GM18870 (cell line): ENCODE data around the gene DNAJB14.
A peak's percentile ranks its signal among the peaks of the same experiment; 100 is the strongest.

Source experiments
- ATAC-seq: cut with Tn5 transposase; IDR thresholded peaks from one replicate; pipeline ENCODE4 v1.9.1; 2021; ENCODE audit warnings: moderate library complexity; ENCODE audit not compliant: unreplicated experiment

DNAJB14 gene

DNA sequence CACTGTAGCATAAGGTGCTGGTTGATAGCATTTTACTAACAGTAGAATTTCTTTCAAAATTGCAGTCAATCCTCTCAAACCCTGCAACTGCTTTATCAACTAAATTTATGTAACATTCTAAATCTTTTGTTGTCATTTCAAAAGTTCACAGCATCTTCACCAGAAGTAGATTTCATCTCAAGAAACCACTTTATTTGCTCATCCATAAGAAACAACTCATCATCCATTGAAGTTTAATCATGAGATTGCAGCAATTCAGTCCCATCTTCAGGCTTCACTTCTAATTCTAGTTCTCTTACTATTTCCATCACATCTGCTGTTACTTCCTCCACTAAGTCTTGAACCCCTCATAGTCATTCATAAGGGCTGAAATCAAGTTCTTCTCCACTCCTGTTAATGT, 73.8 kb downstream of the DNAJB14 start:
- ATAC-seq, result no peak

DNA sequence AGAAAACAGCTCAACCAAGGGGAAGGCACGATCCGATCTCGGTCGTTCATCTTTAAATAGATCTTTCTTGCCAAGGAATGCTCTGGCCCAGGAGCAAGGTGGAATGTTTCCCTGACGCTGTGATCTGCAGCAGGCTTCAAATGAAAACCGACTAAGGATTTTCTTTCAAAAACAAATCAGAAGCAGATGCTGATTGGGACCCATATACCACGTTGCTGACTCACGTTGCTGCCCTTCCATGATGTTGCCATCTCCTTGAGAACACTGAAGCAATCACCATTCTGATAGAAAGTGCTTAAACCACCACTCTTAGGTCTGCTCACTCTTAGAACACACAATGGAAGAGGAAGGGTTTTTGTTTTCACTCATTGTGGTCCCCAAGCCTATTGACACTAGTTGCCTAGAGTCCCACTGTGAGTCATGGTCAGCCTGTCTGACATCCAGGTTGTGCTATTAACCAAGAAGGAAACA, 78.3 kb downstream of the DNAJB14 start:
- ATAC-seq, result peak; percentile 65

DNA sequence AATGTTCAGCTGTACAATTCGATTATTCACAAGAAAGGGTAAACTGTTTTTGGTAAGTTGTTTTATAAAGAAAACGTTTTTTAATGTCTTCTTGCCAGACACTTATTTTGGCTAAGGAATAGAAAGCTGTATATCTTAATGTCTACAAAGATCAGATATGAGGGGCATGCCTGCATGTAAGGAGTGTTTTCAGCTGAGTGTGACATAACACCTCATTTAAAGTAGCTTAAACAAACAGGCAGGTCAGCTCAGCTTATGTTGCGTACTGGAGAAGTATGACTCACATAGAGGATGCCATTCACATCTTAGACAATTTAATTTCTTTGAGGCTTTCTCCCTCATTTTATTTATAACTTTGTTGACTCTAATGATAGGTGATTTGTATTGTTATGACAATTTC, 82.6 kb downstream of the DNAJB14 start:
- no peak for ATAC-seq

DNA sequence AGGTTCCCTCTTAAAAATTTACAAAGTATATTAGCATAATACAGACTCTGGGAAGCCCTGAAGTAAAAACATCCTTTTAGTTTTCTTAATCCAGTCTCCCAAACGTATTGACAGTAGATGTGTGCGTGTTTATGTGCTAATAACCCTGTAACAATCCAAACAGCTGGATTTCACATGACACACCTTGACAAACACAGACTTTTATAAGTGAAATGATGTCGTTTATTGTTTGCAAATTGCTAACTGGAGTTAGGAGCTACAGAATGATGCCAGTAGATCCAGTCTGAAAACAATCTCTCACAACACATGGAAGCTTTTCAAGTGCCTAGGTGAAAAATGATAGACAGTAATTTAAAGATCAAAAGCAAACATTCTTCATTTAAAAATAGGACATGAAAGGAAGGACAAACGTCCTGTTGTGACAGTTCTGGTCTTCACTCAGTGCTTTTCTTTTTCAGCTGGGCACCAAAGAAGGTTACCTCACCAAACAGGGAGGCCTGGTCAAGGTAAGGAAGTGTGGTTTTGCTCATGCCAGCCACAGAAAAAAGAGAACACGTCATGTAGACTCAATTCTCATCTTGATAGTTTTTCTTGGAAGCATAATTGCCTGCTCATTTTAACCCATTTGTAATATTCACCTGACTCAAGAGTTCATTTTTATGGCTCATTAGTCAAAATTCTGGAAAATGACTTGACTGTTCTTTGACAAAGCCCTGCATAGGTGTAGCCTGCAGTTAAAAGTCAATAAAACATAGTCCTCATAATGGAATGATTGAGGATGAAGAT, 85.1 kb downstream of the DNAJB14 start:
- peak; percentile 71 for ATAC-seq

DNA sequence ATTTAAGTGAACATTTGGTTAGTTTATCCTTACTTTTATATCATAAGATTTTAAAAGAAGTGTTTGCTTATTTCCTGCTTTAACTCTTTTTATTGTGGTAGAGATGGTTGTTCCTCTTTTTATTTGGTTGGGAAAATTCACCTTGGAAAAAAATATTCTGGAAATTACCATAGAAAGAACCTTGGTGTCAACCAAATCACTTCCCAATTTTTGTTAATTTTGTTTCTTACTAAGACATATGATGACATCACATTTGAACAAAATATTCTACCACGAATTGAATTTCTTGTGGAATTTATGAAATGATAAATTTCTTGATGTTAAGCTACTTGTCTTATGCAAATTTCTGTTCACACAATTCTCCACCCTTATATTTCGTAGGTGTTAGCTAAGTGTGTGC, 85.9 kb downstream of the DNAJB14 start:
- ATAC-seq, result no peak

DNA sequence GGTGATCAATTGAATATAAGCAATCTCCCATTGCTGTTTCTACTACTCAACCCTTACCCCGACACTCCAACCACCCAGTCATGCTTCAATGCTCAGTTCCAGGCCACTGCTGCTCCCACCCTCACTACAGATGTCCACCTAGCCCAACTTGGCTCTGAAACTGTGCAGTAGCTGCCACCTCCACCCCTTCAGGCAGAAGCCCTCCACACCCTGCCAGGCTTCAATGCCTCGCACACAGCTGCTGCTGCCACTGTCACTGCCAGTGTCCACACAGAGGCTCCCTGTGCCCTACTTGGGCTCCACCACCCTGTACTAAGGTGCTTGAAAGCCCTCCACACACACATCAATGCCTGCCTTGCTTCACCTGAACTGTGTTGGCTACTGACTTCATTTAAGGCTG, 86.8 kb downstream of the DNAJB14 start:
- peak; percentile 26 for ATAC-seq

DNA sequence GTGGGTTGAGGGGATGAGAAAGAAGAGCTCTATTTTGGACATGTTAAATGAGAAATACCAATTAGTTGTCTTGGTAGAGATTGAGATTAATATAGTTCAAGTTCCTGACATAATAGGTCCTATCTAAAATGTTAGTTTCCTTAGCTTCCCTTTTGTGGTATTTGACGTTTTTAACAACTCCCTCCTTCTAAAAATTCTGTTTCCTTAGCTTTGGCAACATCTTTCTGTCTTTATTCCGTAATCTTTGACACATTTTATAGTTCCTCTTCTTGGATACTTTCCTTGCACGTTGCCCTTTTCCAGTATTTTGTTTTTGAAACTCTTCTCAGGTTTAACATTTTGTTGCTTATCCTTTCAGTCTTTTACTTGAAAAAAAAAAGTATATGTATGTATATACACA, 89.1 kb downstream of the DNAJB14 start:
- no peak for ATAC-seq

DNA sequence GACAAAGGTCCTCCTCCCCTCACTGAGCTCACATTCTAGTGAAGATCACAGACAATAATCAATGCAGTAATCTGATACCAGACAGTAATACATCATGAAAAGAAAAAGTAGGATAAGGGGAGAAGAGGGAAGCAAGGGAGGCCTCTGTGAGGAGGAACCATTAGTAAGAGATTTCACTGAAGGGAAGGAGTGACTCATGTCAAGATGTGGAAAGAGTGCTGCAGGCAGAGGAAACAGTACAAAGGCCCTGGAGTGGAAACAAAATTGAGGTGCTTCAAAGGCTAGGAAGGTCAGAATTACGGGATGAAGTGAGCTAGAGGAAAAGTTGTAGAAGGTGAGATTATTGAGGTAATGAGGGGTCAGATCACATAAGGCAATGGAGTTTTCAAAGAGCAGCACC, 90.3 kb downstream of the DNAJB14 start:
- no peak for ATAC-seq

DNA sequence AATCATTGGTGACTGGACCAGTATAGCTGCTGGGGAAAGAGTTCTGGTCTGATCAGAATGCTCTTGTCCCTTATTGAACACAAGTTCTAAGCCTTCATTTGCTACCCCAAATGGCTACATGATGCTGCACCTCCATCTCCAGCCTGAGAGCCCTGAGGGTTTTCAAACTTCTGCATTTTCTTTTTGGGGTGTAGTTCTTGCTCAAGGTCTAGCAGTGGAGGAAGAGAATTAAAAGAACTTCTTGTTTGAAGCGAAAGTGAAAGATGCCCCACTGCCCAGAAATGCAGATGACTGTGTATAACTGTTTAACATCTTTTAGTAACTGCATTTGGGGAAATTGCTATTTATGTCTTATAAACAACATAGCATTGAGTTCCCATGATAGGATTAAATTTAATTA, 90.7 kb downstream of the DNAJB14 start:
- peak; percentile 39 for ATAC-seq

DNA sequence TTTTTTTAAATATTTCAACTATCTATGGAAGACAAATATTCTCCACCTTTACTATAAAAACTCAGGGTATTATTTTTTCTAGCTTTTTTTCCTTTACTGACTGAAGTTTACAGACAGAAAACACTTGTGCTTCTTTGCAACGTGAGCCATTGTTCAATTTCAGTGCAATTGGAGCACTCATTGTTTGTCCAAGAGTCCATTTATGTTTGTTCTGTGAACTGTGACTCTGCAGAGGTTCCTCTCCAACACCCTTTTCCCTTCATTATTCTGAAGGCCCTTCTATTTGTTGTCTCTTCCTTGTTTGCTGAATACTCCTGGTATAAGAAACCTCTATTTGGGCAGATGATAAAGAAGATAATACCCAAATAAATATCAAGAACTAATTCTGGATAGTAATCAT, 92.4 kb downstream of the DNAJB14 start:
- ATAC-seq, result no peak

DNA sequence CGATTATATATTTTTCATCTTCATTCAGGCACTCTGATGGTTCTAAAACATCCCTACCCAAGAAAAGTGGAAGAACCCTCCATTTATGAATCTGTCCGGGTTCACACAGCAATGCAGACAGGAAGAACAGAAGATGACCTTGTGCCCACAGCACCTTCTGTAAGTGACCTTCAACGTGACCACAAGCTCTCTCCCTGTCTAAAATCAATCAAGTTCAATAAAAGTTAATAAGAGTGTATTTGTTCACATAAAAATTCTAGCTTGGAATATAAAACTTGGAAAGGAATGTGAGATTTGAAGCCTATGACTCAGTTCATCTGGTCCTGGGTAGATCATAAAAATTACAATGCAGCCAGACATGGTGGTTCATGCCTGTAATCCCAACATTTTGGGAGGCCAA, 93.2 kb downstream of the DNAJB14 start:
- no peak for ATAC-seq

DNA sequence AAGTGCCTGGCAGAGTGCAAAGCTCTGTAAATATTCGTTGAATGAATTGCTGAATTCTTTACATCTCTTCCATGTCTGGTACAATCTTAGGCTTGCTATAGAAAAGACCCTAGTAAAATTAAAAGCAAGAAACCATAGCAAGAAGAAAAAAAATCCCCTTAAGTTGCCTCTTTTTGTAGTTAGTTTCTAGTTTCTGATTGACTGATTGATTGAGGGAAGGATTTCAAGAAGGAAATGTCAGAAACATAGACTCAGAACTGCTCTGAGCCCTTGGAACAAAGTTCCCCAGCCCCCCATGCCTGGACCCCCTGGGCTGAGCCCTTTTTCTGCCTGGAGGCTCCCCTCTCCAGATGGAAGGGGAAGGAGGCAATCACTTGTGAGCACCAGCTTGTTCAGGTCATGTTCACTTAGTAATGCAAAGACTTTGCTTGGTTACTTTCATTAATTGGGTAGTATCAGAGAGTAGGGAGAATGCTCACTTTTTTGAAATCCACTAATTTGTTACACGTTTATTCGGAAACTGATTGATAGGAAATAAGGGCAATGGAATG, 94.1 kb downstream of the DNAJB14 start:
- ATAC-seq, result no peak

DNA sequence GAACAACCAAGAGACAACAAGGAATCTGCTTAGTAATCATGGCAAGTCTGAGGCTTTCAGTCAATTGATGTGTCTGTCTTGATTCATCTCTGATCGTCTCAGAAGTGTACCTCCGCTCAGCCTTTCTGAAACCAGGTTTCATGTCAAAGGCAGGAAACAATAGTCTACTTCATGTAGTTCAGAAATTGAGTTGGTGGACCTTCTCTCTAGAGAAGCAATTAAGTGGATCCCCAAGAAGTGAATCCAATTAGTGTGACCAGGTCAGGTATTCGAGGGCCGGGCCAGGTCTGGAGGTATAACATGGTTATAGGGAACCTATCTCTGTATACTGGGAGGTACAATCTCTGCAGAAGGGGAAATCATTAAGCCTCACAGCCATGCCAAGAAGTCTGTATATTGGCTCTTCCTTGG, 97.8 kb downstream of the DNAJB14 start:
- peak; percentile 33 for ATAC-seq

DNA sequence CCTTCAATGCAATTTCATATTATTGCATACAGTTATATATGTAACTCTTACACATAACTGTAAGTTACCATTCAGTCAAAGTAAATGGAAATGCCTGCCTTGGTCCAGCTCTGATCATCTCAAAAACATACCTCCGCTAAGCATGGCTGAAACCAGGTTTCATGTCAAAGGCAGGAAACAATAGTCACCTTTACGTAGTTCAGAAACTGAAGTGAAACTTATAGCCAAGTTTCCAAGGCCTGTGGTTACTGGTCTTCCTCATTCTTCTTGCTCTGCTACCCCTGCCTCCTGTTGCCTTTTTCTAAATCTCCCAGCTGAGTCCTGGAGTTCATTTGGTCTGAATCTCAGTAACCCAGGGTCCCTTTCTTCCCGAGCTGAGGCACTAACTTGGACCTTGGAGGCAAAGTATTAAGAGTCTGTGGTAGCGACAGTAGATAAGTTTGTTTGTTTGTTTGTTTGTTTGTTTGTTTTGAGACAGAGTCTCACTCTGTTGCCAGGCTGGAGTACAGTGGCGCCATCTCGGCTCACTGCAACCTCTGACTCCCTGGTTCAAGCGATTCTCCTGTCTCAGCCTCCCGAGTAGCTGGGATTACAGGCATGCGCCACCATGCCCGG, 98.9 kb downstream of the DNAJB14 start:
- ATAC-seq, result peak; percentile 69

DNA sequence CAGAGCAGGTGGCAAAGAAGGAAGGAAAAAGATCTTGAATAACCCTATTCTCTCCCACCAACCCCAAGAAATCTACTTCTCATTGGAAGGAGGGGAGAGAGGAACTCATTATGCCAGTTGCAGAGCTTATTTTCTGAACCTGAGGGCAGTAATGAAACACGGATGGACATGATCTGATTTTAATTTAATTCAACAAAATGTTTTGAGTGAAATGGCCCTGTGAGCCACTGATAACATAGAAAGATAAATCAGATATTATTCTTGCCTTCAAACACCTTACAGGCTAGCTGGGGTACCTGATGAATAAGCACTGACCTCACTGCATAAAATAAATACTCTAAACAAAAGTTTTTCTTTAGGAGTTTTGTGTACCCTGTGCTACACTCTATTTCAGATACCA, 99.5 kb downstream of the DNAJB14 start:
- no peak for ATAC-seq
